HG03097 (cell line): ENCODE measurements around the gene SPSB4.
"Not testable (repeated sequence)": the region's sequence is repeated elsewhere in the genome, so short reads cannot be mapped to it uniquely, and the experiment has no call there.

ENCODE experiments used
- ATAC-seq: cut with Tn5 transposase; IDR thresholded peaks from one replicate; pipeline ENCODE4 v1.9.1; 2021; ENCODE audit not compliant: unreplicated experiment, low FRiP score

Gene SPSB4

DNA sequence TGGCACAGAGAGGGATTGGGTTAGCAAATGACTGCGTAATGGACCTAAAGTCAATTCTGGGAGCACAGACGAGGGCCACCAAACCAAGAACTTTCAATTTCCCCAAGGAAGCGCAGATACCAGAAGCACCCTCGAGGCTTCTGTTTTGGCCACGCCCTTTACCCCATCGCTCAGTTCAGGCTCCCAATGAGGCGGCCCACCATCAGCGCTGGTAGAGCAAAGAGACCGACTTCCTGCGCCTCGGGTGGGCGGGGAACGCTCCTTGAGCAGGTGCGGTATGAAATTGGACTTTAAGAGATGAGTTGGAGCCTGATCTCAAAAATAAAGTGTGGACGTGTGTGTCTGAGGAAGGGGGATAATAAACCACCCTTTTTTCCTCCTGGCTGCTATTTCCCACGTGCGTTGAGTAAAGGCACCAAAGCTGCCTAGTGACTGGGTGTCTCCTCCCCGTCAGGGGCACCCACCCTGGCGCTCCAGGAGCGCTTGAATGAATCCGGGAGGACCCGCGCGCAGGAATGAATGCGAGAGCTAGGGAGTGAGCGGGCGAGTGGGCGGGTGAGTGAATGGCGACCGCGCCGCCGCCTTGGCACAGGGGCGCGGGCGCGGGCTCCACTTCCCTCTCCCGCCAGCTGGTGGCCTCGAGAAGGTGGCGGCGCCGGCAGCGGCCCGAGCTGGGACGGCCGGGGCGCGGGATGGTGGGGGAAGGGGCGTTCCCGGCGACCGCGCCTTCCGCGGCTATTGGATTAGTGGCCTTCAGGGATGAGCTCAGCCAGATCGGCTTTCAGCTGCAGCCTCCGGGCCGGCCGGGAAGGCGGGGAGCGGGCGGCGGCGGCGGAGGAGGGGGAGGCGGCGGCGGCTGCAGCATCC is at the start of gene SPSB4:
TSS of gene SPSB4 (plus strand) at position 772 of the 867 bp plus-strand sequence. CDS start 14,758 bp downstream, outside the sequence.
- no peak for ATAC-seq

GRCh38 chr3:141006344-141006743 is 44.8 kb upstream of the SPSB4 start:
- no peak for ATAC-seq

- ATAC-seq = no peak
Observed at GRCh38 chr3:141009496-141009895, 41.7 kb upstream of the SPSB4 start.

- no peak for ATAC-seq
Observed at GRCh38 chr3:141011232-141011996, 39.7 kb upstream of the SPSB4 start.

DNA sequence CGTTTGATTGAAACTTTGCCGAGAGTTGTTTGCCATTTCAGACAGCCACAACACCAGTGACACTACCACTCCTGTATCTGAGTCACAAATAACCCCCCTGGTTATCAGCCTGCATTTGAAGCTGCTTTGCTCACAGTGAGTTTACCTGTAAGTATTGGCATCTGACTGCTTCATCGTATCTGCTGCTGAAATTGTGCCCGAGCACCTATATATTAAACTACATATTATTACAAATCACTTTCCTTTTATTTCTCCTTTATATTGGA is 39.2 kb upstream of the SPSB4 start:
- ATAC-seq = no peak

DNA sequence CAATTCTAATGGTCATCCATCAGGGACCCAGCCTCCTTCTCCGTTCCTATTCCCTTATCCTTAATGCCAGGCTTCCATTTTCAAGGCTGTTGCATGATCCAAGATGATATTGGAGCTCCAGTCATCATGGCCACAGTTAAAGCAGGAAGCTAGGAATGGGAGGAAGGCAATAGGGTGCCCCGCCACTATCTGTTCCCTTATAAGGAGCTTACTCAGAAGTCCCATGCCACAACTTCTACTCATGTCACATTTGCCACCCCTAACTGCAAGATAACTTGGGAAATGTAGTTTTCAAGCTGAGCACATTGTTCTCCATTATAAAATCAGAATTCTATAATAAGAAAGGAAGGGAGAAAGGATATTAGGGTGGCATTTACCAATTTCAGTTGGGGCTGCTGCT is 38.6 kb upstream of the SPSB4 start:
- ATAC-seq = no peak

DNA sequence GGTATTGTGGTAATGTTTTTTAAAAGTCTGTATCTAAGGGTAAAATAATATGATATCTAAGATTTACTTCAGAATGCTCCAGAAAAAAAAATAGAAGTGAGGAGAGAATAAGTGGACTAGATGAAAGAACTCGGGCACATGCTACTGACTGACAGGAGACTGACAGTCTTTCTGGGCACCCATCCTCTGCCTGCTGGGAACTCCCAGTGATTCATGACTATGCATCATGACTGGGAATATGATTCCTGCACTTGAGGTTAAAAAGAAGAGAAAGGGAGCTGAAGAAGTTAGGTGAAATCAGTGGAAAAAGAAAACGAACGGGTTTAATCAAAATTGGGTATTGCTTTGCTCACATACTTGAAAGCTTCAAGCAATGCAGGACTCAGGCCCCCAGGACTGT is 35.7 kb upstream of the SPSB4 start:
- ATAC-seq = no peak

DNA sequence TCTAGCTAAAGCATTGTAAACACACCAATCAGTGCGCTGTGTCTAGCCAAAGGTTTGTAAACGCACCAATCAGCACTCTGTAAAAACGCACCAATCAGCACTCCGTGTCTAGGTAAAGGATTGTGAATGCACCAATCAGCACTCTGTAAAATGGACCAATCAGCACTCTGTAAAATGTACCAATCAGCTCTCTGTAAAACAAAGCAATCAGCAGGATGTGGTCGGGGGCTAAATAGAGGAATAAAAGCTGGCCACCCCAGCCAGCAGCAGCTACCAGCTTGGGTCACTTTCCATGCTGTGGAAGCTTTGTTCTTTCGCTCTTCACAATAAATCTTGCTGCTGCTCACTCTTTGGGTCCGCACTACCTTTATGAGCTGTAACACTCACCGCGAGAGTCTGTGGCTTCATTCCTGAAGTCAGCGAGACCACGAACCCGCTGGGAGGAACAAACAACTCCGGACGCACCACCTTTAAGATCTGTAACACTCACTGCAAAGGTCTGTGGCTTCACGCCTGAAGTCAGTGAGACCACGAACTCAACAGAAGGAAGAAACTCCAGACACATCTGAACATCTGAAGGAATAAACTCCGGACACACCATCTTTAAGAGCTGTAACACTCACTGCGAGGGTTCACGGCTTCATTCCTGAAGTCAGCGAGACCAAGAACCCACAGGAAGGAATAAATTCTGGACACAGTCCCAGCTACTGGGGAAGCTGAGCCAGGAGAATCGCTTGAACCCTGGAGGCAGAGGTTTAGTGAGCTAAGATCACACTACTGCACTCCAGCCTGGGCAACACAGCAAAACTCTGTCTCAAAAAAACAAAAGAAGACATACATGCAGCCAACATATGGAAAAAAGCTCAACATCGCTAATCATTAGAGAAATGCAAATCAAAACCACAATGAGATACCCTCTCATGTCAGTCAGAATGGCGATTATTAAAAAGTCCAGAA is 33.5 kb upstream of the SPSB4 start:
- not testable (repeated sequence) for ATAC-seq

DNA sequence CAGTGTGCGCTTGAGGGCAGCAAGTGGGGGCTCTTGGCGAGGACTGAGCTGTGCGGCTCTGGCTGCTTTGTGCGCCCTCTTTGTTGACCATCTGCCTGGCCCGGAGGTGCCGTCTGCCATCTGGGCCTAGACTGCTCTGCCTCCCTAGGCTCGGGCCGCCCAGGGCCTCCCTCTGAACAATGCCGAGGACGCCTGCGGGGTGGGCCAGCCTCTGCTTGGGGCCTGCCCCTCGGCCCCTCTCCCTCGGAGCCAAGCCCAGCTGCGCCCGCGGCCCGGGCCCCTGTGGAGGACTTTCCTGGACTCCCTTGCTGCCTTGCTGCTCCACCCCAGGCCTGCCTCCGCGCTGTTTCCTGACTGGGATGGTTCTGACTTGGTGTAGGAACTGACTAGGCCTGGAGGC is 31.9 kb upstream of the SPSB4 start:
- ATAC-seq = no peak

DNA sequence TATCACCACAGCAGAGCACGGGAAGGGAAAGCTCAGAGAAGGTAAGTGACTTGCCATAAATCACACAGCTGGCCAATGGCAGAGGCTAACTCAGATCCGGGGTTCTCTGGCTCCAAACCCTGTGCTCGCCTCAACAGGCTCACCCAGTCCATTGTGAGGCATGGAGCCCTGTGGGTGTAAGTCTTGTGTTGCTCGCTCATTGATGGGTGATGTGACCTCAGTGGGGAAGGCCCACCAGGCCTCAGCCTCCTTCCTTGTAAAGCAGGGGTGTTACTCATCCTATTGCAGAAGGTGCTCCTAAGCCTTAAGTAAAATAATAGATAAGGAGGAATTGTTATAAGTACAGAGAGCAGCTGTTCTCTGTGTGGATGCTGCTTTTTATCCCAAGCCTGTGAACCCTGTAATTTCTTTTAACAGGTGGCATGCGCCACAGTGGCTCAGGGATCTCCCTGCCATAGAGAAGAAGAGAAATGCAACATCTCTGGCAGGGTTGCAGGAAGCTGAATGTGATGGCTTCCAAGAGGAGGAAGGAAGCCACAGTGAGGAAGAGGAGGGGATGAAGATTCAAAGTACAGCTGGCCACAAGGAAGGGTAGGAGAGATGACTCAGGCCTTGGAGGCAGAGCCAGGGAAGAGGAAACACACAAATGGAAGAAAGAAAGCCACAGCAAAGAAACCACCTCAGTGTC is 30.9 kb upstream of the SPSB4 start:
- ATAC-seq = no peak

DNA sequence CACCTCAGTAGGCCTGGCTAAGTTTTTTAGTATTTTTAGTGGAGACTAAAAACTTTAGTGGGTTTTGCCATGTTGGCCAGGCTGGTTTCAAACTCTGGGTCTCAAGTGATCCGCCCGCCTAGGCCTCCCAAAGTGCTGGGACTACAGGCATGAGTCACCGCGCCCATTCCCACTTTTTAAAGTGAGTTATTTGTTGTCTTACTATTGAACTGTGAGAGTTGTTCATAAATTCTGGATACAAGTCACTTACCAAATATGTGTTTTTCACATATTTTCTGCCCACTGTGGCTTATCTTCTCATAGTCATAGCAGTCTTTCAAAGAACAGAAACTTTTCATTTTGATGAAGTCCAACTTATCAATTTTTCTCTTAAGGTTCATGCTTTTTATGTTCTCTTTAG is 29.9 kb upstream of the SPSB4 start:
- ATAC-seq = no peak

DNA sequence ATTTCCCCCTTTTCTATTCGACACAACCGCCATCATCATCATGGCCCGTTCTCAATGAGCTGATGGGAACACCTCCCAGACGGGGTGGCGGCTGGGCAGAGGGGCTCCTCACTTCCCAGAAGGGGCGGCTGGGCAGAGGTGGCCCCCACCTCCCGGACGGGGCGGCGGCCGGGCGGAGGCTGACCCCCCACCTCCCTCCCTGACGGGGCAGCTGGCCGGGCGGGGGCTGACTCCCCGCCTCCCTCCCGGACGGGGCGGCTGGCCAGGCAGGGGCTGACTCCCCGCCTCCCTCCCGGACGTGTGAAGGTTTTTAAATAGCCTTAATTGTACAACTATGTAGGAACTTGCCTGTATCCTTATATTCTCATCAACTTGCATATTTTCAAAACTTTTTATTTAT is 20.9 kb upstream of the SPSB4 start:
- ATAC-seq = no peak

GRCh38 chr3:141039589-141039988 is 11.6 kb upstream of the SPSB4 start:
- no peak for ATAC-seq

- ATAC-seq = no peak
Observed at GRCh38 chr3:141044695-141045641, 6.2 kb upstream of the SPSB4 start.

DNA sequence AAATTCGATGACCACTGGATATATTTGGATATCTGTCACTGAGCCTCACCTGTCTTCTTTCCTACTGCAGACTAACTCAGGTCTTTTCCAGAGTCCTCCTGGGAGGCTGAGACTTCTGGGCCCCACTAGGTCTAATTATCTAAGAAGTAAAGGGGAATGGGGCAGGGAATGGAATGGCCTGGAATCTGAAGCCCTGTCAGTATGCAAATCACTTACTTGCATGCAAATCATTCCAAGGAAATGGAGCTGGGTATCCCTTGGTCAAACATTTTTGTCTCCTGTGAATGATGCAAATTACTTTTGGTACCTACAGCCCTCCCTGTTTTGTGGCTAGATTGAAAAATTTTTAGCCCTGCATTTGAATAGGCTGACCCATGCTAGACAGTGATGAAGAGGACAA is 5.3 kb upstream of the SPSB4 start:
- no peak for ATAC-seq

GRCh38 chr3:141047168-141047567 is 4.0 kb upstream of the SPSB4 start:
- no peak for ATAC-seq

GRCh38 chr3:141049681-141050080 is 1.5 kb upstream of the SPSB4 start:
- ATAC-seq = no peak

GRCh38 chr3:141051443-141052200 is 475 bp downstream of the SPSB4 start:
- no peak for ATAC-seq
